Tibial artery (tissue), 4 donors: ENCODE data around the gene KDM6A.
"Not testable (repeated sequence)": the region's sequence is repeated elsewhere in the genome, so short reads cannot be mapped to it uniquely, and the experiment has no call there.

Experiments
- DNase-seq, 2 donors: peaks; one replicate each; pipeline ENCODE4 v3.0.0-alpha.2; 2019
- H3K27ac ChIP-seq, 2 donors: fragments of 200-600 bp; sonication (generic) in 1 of 2; 1 replicate in 1 of 2; 2 replicates in 1 of 2; pipeline ENCODE4 v1.5.1; 2018 to 2019; ENCODE audit warnings: mild to moderate bottlenecking in 1 of 2
- H3K27me3 ChIP-seq, 2 donors: fragments of 200-600 bp; sonication (generic) in 1 of 2; one replicate each; pipeline versions ENCODE4 v1.5.1 to v1.6.0; 2016 to 2019
- H3K36me3 ChIP-seq, 3 donors: fragments of 200-600 bp; sonication (generic) in 2 of 3; one replicate each; pipeline ENCODE4 v1.5.1; 2016 to 2019; ENCODE audit warnings: mild to moderate bottlenecking in 2 of 3
- H3K4me1 ChIP-seq, 4 donors: fragments of 200-600 bp; sonication (generic) in 2 of 4; 1 replicate in 3 of 4; 2 replicates in 1 of 4; pipeline ENCODE4 v1.5.1; 2016 to 2019
- H3K4me3 ChIP-seq, 2 donors: fragments of 200-600 bp; sonication (generic) in 1 of 2; 1 replicate in 1 of 2; 2 replicates in 1 of 2; pipeline ENCODE4 v1.5.1; 2018 to 2019; ENCODE audit warnings: mild to moderate bottlenecking in 2 of 2
- H3K9me3 ChIP-seq, 3 donors: fragments of 200-600 bp; sonication (generic) in 1 of 3; one replicate each; pipeline ENCODE4 v1.5.1; 2016 to 2019
- intact Hi-C: fragments of 100-400 bp; cut with DNase I; formaldehyde crosslinking; loops from one replicate; pipeline ENCODE4 v1.15.0; 2023; ENCODE audit warnings: low total_unique reads
- TF ChIP-seq, protein P1 (sequence below), 2 experiments: fragments of 200-600 bp in 1 of 2; fragments of 450-650 bp in 1 of 2; IDR thresholded peaks; one replicate each; pipeline ENCODE4 v1.5.1; 2017 to 2019; ENCODE audit warnings: antibody characterized with exemption in 2 of 2, mild to moderate bottlenecking in 1 of 2, moderate library complexity in 1 of 2

The KDM6A gene

DNA sequence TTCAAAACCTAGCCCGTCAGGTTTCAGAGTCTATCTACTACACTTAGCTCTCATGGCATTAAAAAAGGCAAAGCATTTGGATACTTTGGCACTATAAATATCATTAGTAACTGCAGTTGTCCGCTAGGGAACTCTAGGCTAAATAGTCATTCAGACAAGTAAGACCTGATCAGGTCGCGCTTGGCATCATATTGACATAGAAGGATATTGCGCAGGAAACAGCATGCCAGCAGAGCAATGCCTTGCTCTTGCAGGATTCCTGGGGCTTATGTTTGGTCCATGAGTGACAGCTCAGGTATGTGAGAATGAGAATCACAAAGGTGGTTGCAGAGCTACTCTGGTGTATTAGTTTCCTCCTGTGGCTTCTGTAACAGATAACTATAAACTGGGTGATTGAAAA is 62.7 kb downstream of the KDM6A start:
- intact Hi-C loops: no loop called here

DNA sequence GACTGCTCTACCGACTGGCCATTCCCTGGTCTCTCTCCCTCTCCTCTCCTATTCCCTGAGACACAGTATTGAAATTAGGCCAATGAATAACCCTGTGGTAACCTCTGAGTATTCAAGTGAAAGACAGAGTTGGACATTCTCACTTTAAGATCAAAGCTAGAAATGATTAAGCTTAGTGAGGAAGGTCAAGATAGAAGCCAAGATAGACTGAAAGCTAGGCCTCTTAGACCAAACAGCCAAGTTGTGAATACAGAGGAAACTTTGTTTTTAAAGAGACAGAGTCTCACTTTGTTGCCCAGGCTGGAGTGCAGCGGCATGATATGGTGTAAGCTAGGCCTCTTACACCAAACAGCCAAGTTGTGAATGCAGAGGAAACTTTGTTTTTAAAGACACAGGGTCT is 64.6 kb downstream of the KDM6A start:
- no peaks in the 10 kb centered on the region for H3K9me3 ChIP-seq
- H3K36me3 ChIP-seq: no peaks in the 10 kb centered on the region
- H3K4me3 ChIP-seq: no peak overlapping the region
- no peak for DNase-seq
- H3K27ac ChIP-seq: no peak overlapping the region
- intact Hi-C loops: no loop called here
- peaks cover 0 to 14% (median 6%) of the 10 kb centered on the region in 4 donors for H3K4me1 ChIP-seq
- TF ChIP-seq, protein P1, sequence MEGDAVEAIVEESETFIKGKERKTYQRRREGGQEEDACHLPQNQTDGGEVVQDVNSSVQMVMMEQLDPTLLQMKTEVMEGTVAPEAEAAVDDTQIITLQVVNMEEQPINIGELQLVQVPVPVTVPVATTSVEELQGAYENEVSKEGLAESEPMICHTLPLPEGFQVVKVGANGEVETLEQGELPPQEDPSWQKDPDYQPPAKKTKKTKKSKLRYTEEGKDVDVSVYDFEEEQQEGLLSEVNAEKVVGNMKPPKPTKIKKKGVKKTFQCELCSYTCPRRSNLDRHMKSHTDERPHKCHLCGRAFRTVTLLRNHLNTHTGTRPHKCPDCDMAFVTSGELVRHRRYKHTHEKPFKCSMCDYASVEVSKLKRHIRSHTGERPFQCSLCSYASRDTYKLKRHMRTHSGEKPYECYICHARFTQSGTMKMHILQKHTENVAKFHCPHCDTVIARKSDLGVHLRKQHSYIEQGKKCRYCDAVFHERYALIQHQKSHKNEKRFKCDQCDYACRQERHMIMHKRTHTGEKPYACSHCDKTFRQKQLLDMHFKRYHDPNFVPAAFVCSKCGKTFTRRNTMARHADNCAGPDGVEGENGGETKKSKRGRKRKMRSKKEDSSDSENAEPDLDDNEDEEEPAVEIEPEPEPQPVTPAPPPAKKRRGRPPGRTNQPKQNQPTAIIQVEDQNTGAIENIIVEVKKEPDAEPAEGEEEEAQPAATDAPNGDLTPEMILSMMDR (IDR thresholded peaks at IDR 0.05): no peak
- H3K27me3 ChIP-seq: no peaks in the 10 kb centered on the region

More for the DNA sequence above, 62.7 kb downstream of the KDM6A start:
- Histone ChIP-seq H3K36me3 (no peaks in the 10 kb centered on the region), H3K9me3 (no peaks in the 10 kb centered on the region), H3K4me1 (peaks cover 0 to 14% (median 6%) of the 10 kb centered on the region in 4 donors), H3K27ac (no peak overlapping the region), H3K27me3 (no peaks in the 10 kb centered on the region), H3K4me3 (no peak overlapping the region)
- DNase-seq: no peak
- TF ChIP-seq, protein P1 (IDR thresholded peaks at IDR 0.05): no peak

DNA sequence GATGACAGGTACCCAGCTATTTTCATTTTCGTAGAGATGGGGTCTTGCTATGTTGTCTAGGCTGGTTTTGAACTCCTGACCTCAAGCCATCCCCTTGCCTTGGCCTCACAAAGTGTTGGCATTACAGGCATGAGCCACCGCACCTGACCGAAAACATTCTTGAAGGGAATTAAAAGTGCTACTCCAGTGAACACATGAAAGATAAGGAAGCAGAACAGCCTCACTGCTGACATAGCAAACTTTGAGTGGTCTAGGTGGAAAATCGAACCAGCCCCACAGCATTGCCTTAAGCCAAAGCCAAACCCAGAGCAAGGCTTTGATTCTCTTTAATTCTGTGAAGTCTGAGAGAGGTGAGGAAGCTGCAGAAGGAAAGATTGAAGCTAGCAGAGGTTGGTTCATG is 65.1 kb downstream of the KDM6A start:
- no peak overlapping the region for H3K4me3 ChIP-seq
- no peak for DNase-seq
- H3K9me3 ChIP-seq: no peaks in the 10 kb centered on the region
- H3K36me3 ChIP-seq: no peaks in the 10 kb centered on the region
- H3K4me1 ChIP-seq: peaks cover 0 to 14% (median 6%) of the 10 kb centered on the region in 4 donors
- no peaks in the 10 kb centered on the region for H3K27me3 ChIP-seq
- intact Hi-C loops: no loop called here
- TF ChIP-seq, protein P1 (IDR thresholded peaks at IDR 0.05): no peak
- H3K27ac ChIP-seq: no peak overlapping the region

DNA sequence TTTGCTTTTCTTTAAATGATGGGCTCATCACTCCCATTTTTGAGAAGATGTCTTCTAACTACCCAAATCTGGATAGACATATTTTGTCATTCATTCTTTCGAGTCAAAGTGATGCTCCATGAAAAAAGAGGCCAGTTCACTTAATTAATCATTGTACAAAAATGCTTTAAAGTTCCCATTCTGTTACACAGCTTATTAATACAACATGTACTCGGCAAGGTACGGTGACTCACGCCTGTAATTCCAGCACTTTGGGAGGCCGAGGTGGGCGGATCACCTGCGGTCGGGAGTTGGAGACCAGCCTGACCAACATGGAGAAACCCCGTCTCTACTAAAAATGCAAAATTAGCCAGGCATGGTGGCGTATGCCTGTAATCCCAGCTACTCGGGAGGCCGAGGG is 67.6 kb downstream of the KDM6A start:
- H3K4me1 ChIP-seq: peaks cover 0 to 14% (median 5%) of the 10 kb centered on the region in 4 donors
- H3K4me3 ChIP-seq, DNase-seq, H3K27me3 ChIP-seq, H3K36me3 ChIP-seq, intact Hi-C loops, H3K27ac ChIP-seq: not testable (repeated sequence)
- H3K9me3 ChIP-seq: peaks cover 0 to 11% (median 7%) of the 10 kb centered on the region in 3 donors

DNA sequence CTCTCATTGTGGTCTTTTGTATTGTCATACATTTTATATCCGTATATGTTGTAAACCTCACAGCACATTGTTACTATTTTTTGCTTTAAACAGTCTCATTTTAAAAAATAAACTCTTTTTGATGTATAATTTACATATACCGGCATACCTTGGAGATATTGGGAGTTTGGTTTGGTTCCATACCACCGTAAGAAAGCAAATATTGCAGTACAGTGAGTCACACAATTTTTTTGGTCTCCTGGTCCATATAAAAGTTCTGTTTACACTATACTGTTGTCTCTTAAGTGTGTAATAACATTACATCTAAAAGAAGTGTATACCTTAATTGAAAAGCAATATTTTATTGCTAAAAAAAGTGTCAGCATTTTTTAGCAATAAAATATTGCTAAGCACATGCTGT is 70.0 kb downstream of the KDM6A start:
- H3K27ac ChIP-seq: no peak overlapping the region
- TF ChIP-seq, protein P1 (IDR thresholded peaks at IDR 0.05): no peak
- no peak overlapping the region for H3K4me3 ChIP-seq
- intact Hi-C loops: no loop called here
- H3K9me3 ChIP-seq: peaks cover 0 to 11% (median 7%) of the 10 kb centered on the region in 3 donors
- DNase-seq: no peak
- H3K27me3 ChIP-seq: no peaks in the 10 kb centered on the region
- H3K4me1 ChIP-seq: peaks cover 0 to 8% (median 1%) of the 10 kb centered on the region in 4 donors
- H3K36me3 ChIP-seq: no peaks in the 10 kb centered on the region

DNA sequence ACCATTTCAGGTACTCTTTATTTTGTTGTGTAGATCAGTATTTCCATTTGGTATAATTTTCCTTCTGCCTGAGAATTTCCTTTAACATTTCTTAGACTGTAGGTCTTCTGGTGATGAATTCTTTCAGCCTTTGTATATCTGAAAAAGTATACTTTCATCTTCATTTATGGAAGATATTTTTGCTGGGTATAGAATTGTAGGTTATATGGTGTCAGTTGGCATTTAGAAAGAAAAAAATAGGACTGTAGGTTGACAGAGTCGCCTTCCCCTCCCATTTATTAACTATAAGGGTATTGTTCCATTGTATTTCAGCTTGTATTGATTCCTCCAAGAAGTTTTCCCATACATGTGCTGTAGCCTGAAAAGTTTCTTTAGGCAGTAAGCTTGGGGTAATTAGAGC is 71.9 kb downstream of the KDM6A start:
- Histone ChIP-seq H3K4me3 (no peak overlapping the region), H3K27me3 (no peaks in the 10 kb centered on the region), H3K36me3 (no peaks in the 10 kb centered on the region), H3K4me1 (no peaks in the 10 kb centered on the region), H3K27ac (no peak overlapping the region), H3K9me3 (peaks cover 0 to 11% (median 7%) of the 10 kb centered on the region in 3 donors)
- no peak for DNase-seq
- intact Hi-C loops: no loop called here
- TF ChIP-seq, protein P1 (IDR thresholded peaks at IDR 0.05): no peak
